Measurements from ENCODE around the gene VSIG2. TPM values are rescaled to one million over a fixed set of nuclear protein-coding genes. Genes with fewer than 3 reads are reported as not detected.
"Not testable (repeated sequence)": the region's sequence is repeated elsewhere in the genome, so short reads cannot be mapped to it uniquely, and the experiment has no call there.

Gene VSIG2
- total and polyA plus RNA-seq, 2 experiments from 2014 or later, result 22.9 to 34.3 TPM

GRCh38 chr11:124776865-124777645 lies 25.0 kb upstream of the VSIG2 start:
- WGBS (ENCODE audit: low lambda C conversion rate, missing lambda C conversion rate), result 96% methylated on average over 7 of the region's 7 CpGs
- no peak for DNase-seq (ENCODE audit: low spot score)
- peaks cover 49% of the 10 kb centered on the region for H3K79me2 ChIP-seq
- H4K20me1 ChIP-seq (ENCODE audit: insufficient read depth, poor library complexity, severe bottlenecking), result peaks cover 11% of the 10 kb centered on the region
- no peaks in the 10 kb centered on the region for H3K9me3 ChIP-seq (ENCODE audit: low read depth)
- no peak overlapping the region for H2AFZ ChIP-seq
- TF ChIP-seq CTCF (IDR thresholded peaks at IDR 0.05; ENCODE audit: poor library complexity), result no peak
- no peak for TF ChIP-seq EZH2 (IDR thresholded peaks at IDR 0.05; ENCODE audit: borderline replicate concordance)
- no peak for TF ChIP-seq EZH2phosphoT487 (IDR thresholded peaks at IDR 0.05; ENCODE audit: low read depth, severe bottlenecking, unreplicated experiment)
- no peaks in the 10 kb centered on the region for H3K9me2 ChIP-seq (replicated peaks; ENCODE audit: insufficient read depth)
- H3K36me3 ChIP-seq (replicated peaks; ENCODE audit: insufficient read depth, low read depth), result no peaks in the 10 kb centered on the region
- no peaks in the 10 kb centered on the region for H3K4me1 ChIP-seq (ENCODE audit: insufficient read depth)
- no peaks in the 10 kb centered on the region for H3K27me3 ChIP-seq
- no peak overlapping the region for H3K4me2 ChIP-seq
- H3K4me3 ChIP-seq, result no peak overlapping the region
- H3K27ac ChIP-seq, result no peak overlapping the region

- H3K4me1 ChIP-seq (ENCODE audit: insufficient read depth); DNase-seq (ENCODE audit: low spot score); H3K36me3 ChIP-seq (replicated peaks; ENCODE audit: insufficient read depth, low read depth); H3K4me3 ChIP-seq; H3K9me2 ChIP-seq (replicated peaks; ENCODE audit: insufficient read depth); H4K20me1 ChIP-seq (ENCODE audit: insufficient read depth, poor library complexity, severe bottlenecking); H3K79me2 ChIP-seq; H3K4me2 ChIP-seq; H3K27me3 ChIP-seq; H2AFZ ChIP-seq; H3K27ac ChIP-seq; H3K9me3 ChIP-seq (ENCODE audit: low read depth): not testable (repeated sequence)
- WGBS (ENCODE audit: low lambda C conversion rate, missing lambda C conversion rate), result 94% methylated on average over 6 of the region's 6 CpGs
Measured at GRCh38 chr11:124770959-124771358, 18.9 kb upstream of the VSIG2 start.

- Histone ChIP-seq H3K79me2 (peaks cover under 1% of the 10 kb centered on the region), H3K36me3 (replicated peaks; ENCODE audit: insufficient read depth, low read depth) (no peaks in the 10 kb centered on the region), H2AFZ (no peak overlapping the region), H3K4me3 (no peak overlapping the region), H3K27me3 (no peaks in the 10 kb centered on the region), H3K27ac (no peak overlapping the region), H3K9me3 (ENCODE audit: low read depth) (no peaks in the 10 kb centered on the region), H3K9me2 (replicated peaks; ENCODE audit: insufficient read depth) (no peaks in the 10 kb centered on the region), H3K4me1 (ENCODE audit: insufficient read depth) (no peaks in the 10 kb centered on the region), H4K20me1 (ENCODE audit: insufficient read depth, poor library complexity, severe bottlenecking) (peaks cover 3% of the 10 kb centered on the region), H3K4me2 (no peak overlapping the region)
- 94% methylated on average over 8 of the region's 8 CpGs for WGBS (ENCODE audit: low lambda C conversion rate, missing lambda C conversion rate)
- DNase-seq (ENCODE audit: low spot score), result no peak
- TF ChIP-seq EZH2 (IDR thresholded peaks at IDR 0.05; ENCODE audit: borderline replicate concordance), result no peak
- no peak for TF ChIP-seq EZH2phosphoT487 (IDR thresholded peaks at IDR 0.05; ENCODE audit: low read depth, severe bottlenecking, unreplicated experiment)
- no peak for TF ChIP-seq CTCF (IDR thresholded peaks at IDR 0.05; ENCODE audit: poor library complexity)
Measured at GRCh38 chr11:124769806-124770774, 18.0 kb upstream of the VSIG2 start.

GRCh38 chr11:124768914-124769313 lies 16.9 kb upstream of the VSIG2 start:
- H3K4me2 ChIP-seq, result no peak overlapping the region
- H4K20me1 ChIP-seq (ENCODE audit: insufficient read depth, poor library complexity, severe bottlenecking), result peaks cover 3% of the 10 kb centered on the region
- TF ChIP-seq EZH2 (IDR thresholded peaks at IDR 0.05; ENCODE audit: borderline replicate concordance) (no peak), CTCF (IDR thresholded peaks at IDR 0.05; ENCODE audit: poor library complexity) (no peak), EZH2phosphoT487 (IDR thresholded peaks at IDR 0.05; ENCODE audit: low read depth, severe bottlenecking, unreplicated experiment) (no peak)
- H3K4me3 ChIP-seq, result no peak overlapping the region
- no peak overlapping the region for H2AFZ ChIP-seq
- no peaks in the 10 kb centered on the region for H3K4me1 ChIP-seq (ENCODE audit: insufficient read depth)
- no peaks in the 10 kb centered on the region for H3K79me2 ChIP-seq
- no peaks in the 10 kb centered on the region for H3K36me3 ChIP-seq (replicated peaks; ENCODE audit: insufficient read depth, low read depth)
- no peak overlapping the region for H3K27ac ChIP-seq
- WGBS (ENCODE audit: low lambda C conversion rate, missing lambda C conversion rate), result 85% methylated on average over 8 of the region's 8 CpGs
- no peaks in the 10 kb centered on the region for H3K27me3 ChIP-seq
- no peaks in the 10 kb centered on the region for H3K9me3 ChIP-seq (ENCODE audit: low read depth)
- DNase-seq (ENCODE audit: low spot score), result no peak
- no peaks in the 10 kb centered on the region for H3K9me2 ChIP-seq (replicated peaks; ENCODE audit: insufficient read depth)

Data from hepatocyte (in vitro differentiated cells).